Nephron progenitor cell (in vitro differentiated cells): ENCODE measurements around the gene APCDD1.

Source experiments
- DNase-seq: peaks from one replicate; pipeline ENCODE4 v3.0.0; 2021
- H3K27ac Mint-ChIP-seq: 2 replicates; pipeline ENCODE4 v1.8.0; 2021; ENCODE audit warnings: mild to moderate bottlenecking, moderate library complexity, mixed read lengths
- H3K27me3 Mint-ChIP-seq: 2 replicates; pipeline ENCODE4 v1.8.0; 2021; ENCODE audit warnings: mild to moderate bottlenecking, low read depth, mixed read lengths; ENCODE audit not compliant: poor library complexity
- H3K36me3 Mint-ChIP-seq: 2 replicates; pipeline ENCODE4 v1.8.0; 2021; ENCODE audit warnings: low read depth, mixed read lengths
- H3K4me1 Mint-ChIP-seq: 2 replicates; pipeline ENCODE4 v1.8.0; 2021; ENCODE audit warnings: mixed read lengths
- H3K4me3 Mint-ChIP-seq: 2 replicates; pipeline ENCODE4 v1.8.0; 2021; ENCODE audit warnings: mild to moderate bottlenecking, moderate library complexity, mixed read lengths
- H3K9me3 Mint-ChIP-seq: 2 replicates; pipeline ENCODE4 v1.8.0; 2021; ENCODE audit warnings: mild to moderate bottlenecking, moderate library complexity, mixed read lengths
- TF ChIP-seq, protein P1 (sequence below): fragments of 200-600 bp; sonication (generic); IDR thresholded peaks from 2 replicates; pipeline ENCODE4 v1.5.0; 2021; ENCODE audit warnings: antibody characterized with exemption

The APCDD1 gene

GRCh38 chr18:10453806-10454680 is at the start of gene APCDD1:
APCDD1 (plus strand) TSS chr18:10454635; CDS start chr18:10454982, 347 bp downstream.
- Mint-ChIP-seq H3K4me1 (peaks cover 62% of the 10 kb centered on the region), H3K27ac (peak within 1 kb of the TSS; percentile 93), H3K9me3 (no peaks in the 10 kb centered on the region), H3K4me3 (peak within 1 kb of the TSS; percentile 93), H3K27me3 (no peaks in the 10 kb centered on the region), H3K36me3 (no peaks in the 10 kb centered on the region)
- peak; percentile 86 for DNase-seq
- TF ChIP-seq, protein P1, sequence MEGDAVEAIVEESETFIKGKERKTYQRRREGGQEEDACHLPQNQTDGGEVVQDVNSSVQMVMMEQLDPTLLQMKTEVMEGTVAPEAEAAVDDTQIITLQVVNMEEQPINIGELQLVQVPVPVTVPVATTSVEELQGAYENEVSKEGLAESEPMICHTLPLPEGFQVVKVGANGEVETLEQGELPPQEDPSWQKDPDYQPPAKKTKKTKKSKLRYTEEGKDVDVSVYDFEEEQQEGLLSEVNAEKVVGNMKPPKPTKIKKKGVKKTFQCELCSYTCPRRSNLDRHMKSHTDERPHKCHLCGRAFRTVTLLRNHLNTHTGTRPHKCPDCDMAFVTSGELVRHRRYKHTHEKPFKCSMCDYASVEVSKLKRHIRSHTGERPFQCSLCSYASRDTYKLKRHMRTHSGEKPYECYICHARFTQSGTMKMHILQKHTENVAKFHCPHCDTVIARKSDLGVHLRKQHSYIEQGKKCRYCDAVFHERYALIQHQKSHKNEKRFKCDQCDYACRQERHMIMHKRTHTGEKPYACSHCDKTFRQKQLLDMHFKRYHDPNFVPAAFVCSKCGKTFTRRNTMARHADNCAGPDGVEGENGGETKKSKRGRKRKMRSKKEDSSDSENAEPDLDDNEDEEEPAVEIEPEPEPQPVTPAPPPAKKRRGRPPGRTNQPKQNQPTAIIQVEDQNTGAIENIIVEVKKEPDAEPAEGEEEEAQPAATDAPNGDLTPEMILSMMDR: no peak

GRCh38 chr18:10405014-10405493 is 49.4 kb upstream of the APCDD1 start:
- Mint-ChIP-seq H3K36me3 (no peaks in the 10 kb centered on the region), H3K9me3 (no peaks in the 10 kb centered on the region), H3K4me3 (no peak overlapping the region), H3K4me1 (peaks cover 81% of the 10 kb centered on the region), H3K27ac (no peak overlapping the region), H3K27me3 (peaks cover 4% of the 10 kb centered on the region)
- no peak for DNase-seq
- TF ChIP-seq, protein P1: no peak

- no peaks in the 10 kb centered on the region for H3K9me3 Mint-ChIP-seq
- TF ChIP-seq, protein P1: no peak
- no peaks in the 10 kb centered on the region for H3K36me3 Mint-ChIP-seq
- H3K27me3 Mint-ChIP-seq: peaks cover 4% of the 10 kb centered on the region
- H3K27ac Mint-ChIP-seq: no peak overlapping the region
- H3K4me1 Mint-ChIP-seq: peaks cover 81% of the 10 kb centered on the region
- H3K4me3 Mint-ChIP-seq: peak overlapping the region; percentile 66
- DNase-seq: peak; percentile 12
These were observed 48.4 kb upstream of the APCDD1 start for GRCh38 chr18:10405816-10406663.

GRCh38 chr18:10408131-10408530 is 46.3 kb upstream of the APCDD1 start:
- Mint-ChIP-seq H3K27ac (no peak overlapping the region), H3K4me3 (no peak overlapping the region), H3K9me3 (no peaks in the 10 kb centered on the region), H3K4me1 (peaks cover 67% of the 10 kb centered on the region), H3K36me3 (no peaks in the 10 kb centered on the region), H3K27me3 (peaks cover 12% of the 10 kb centered on the region)
- TF ChIP-seq, protein P1: no peak
- DNase-seq: no peak

GRCh38 chr18:10409041-10409440 is 45.4 kb upstream of the APCDD1 start:
- Mint-ChIP-seq H3K9me3 (no peaks in the 10 kb centered on the region), H3K27me3 (peaks cover 12% of the 10 kb centered on the region), H3K36me3 (no peaks in the 10 kb centered on the region), H3K4me1 (peaks cover 57% of the 10 kb centered on the region), H3K27ac (no peak overlapping the region), H3K4me3 (no peak overlapping the region)
- TF ChIP-seq, protein P1: no peak
- no peak for DNase-seq
